HepG2 (cell line): ENCODE measurements around the gene SOCS1. TPM values are rescaled to one million over a fixed set of nuclear protein-coding genes. Genes with fewer than 3 reads are reported as not detected.
A peak's percentile ranks its signal among the peaks of the same experiment; 100 is the strongest.

ENCODE experiments used
- ARID5B ChIP-seq: IDR thresholded peaks from 2 replicates; pipeline ENCODE4 v1.4.0; 2020; ENCODE audit warnings: mild to moderate bottlenecking, missing genetic modification reagents
- ATM ChIP-seq: fragments of 450-650 bp; IDR thresholded peaks from 2 replicates; pipeline ENCODE4 v1.7.1; 2017; ENCODE audit warnings: mild to moderate bottlenecking, borderline replicate concordance
- CBFB ChIP-seq: sonication (generic); formaldehyde crosslinking; IDR thresholded peaks from 2 replicates; pipeline ENCODE4 v1.4.0; 2020; ENCODE audit warnings: missing genetic modification reagents
- FOXA3 ChIP-seq: IDR thresholded peaks from 2 replicates; pipeline ENCODE4 v1.6.1; 2016; ENCODE audit warnings: missing genetic modification reagents, missing compliant biosample characterization
- IRX3 ChIP-seq: sonication (generic); formaldehyde crosslinking; IDR thresholded peaks from 2 replicates; pipeline ENCODE4 v1.8.1; 2023; ENCODE audit warnings: mild to moderate bottlenecking, low read depth, missing genetic modification reagents, borderline replicate concordance
- KAT7 ChIP-seq: IDR thresholded peaks from 2 replicates; pipeline ENCODE4 v1.6.1; 2018; ENCODE audit warnings: borderline replicate concordance, missing compliant biosample characterization
- KDM3A ChIP-seq: IDR thresholded peaks from 2 replicates; pipeline ENCODE4 v1.6.1; 2018; ENCODE audit warnings: low read depth, missing compliant biosample characterization
- PBX3 ChIP-seq: sonication (generic); formaldehyde crosslinking; IDR thresholded peaks from 2 replicates; pipeline ENCODE4 v1.8.1; 2023; ENCODE audit warnings: missing genetic modification reagents, inconsistent platforms, borderline replicate concordance
- PHF8 ChIP-seq: sonication (generic); formaldehyde crosslinking; IDR thresholded peaks from 2 replicates; pipeline ENCODE4 v1.5.0; 2020; ENCODE audit warnings: missing genetic modification reagents
- PITX1 ChIP-seq: sonication (generic); formaldehyde crosslinking; IDR thresholded peaks from 2 replicates; pipeline ENCODE4 v1.5.1; 2020; ENCODE audit warnings: mild to moderate bottlenecking, missing genetic modification reagents
- RFXAP ChIP-seq: sonication (generic); formaldehyde crosslinking; IDR thresholded peaks from 2 replicates; pipeline ENCODE4 v1.4.0; 2020; ENCODE audit warnings: missing genetic modification reagents, borderline replicate concordance
- U2AF2 ChIP-seq: fragments of 200-400 bp; formaldehyde crosslinking; IDR thresholded peaks from 2 replicates; pipeline ENCODE4 v1.6.1; 2017; ENCODE audit warnings: low read depth, mild to moderate bottlenecking, low read length
- YEATS2 ChIP-seq: sonication (generic); formaldehyde crosslinking; IDR thresholded peaks from 2 replicates; pipeline ENCODE4 v1.4.0; 2020; ENCODE audit warnings: missing genetic modification reagents, borderline replicate concordance
- ZBTB14 ChIP-seq: sonication (generic); formaldehyde crosslinking; IDR thresholded peaks from 2 replicates; pipeline ENCODE4 v1.4.0; 2020; ENCODE audit warnings: missing genetic modification reagents
- ZC3H4 ChIP-seq: sonication (generic); formaldehyde crosslinking; IDR thresholded peaks from 2 replicates; pipeline ENCODE4 v1.4.0; 2020; ENCODE audit warnings: missing genetic modification reagents, borderline replicate concordance
- ZGPAT ChIP-seq: IDR thresholded peaks from 2 replicates; pipeline ENCODE4 v1.6.1; 2016; ENCODE audit warnings: mild to moderate bottlenecking
- ZMAT3 ChIP-seq: sonication (generic); formaldehyde crosslinking; conservative IDR thresholded peaks from 2 replicates; pipeline ENCODE4 v1.7.0; 2021; ENCODE audit warnings: missing genetic modification reagents
- ZNF619 ChIP-seq: sonication (generic); formaldehyde crosslinking; IDR thresholded peaks from 2 replicates; pipeline ENCODE4 v1.4.0; 2020; ENCODE audit warnings: mild to moderate bottlenecking, missing genetic modification reagents
- polyA plus RNA-seq, 8 experiments: library from polyadenylated mRNA; depleted of rRNA in 3 of 8; stranded (reverse) in 7 of 8; unstranded in 1 of 8; fragments of >200 nt; fragmentation: Illumina TruSeq in 4 of 8; extraction: Trizol in 4 of 8; gene quantifications; 2 replicates each; pipeline versions ENCODE4 v1.2.1 to v1.2.3, GENCODE V29; 2011 to 2016; ENCODE audit warnings: low read depth in 4 of 8, missing spikeins in 1 of 8, mixed read lengths in 1 of 8; ENCODE audit not compliant: insufficient read depth in 1 of 8
- total RNA-seq, 5 experiments: library from RNA; depleted of rRNA; stranded (reverse); fragments of >200 nt; fragmentation: Illumina TruSeq; extraction: Trizol; gene quantifications; 2 replicates each; pipeline ENCODE4 v1.2.3, GENCODE V29; 2016; ENCODE audit warnings: low read depth in 1 of 5
- TF ChIP-seq, protein P1 (sequence below): fragments of 450-650 bp; IDR thresholded peaks from 2 replicates; pipeline ENCODE4 v1.6.1; 2016
- TF ChIP-seq, protein P2 (sequence below): sonication (generic); formaldehyde crosslinking; IDR thresholded peaks from 2 replicates; pipeline ENCODE4 v1.4.0; 2020; ENCODE audit warnings: missing genetic modification reagents

The SOCS1 gene
- total and polyA plus RNA-seq, 2 of the 13 experiments (the other 11 are each of a cell fraction or from before 2014, with no cell fraction given), result 5.3 to 6.3 TPM

DNA sequence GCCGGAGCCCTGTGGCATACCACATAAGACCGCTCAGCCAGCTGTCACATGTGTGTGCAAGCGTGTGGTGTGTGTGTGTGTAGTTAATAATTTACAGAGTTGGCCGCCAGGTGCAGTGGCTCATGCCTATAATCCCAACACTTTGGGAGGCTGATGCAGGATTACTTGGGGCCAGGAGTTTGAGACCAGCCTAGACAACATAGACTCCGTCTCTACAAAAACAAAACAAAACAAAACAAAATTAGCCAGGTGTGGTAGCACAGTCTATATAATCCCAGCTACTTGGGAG lies 20.4 kb downstream of the SOCS1 start (continued):
- TF ChIP-seq ZMAT3 (CRISPR knock-in tag), result 0 out of 2 replicates have a peak, but pooled peaks have one; percentile 19
- no peak for TF ChIP-seq IRX3 (CRISPR knock-in tag)
- peak; percentile 10; the same call in 1 of the 2 replicates for TF ChIP-seq FOXA3 (CRISPR knock-in tag)
- TF ChIP-seq ARID5B (CRISPR knock-in tag), result peak; percentile 53
- no peak for TF ChIP-seq ZNF619 (CRISPR knock-in tag)
- TF ChIP-seq PITX1 (CRISPR knock-in tag), result 0 out of 2 replicates have a peak, but pooled peaks have one; percentile 30
- TF ChIP-seq KAT7 (CRISPR knock-in tag), result no peak
- TF ChIP-seq KDM3A (CRISPR knock-in tag), result peak; percentile 21; the same call in 1 of the 2 replicates
- no peak for TF ChIP-seq YEATS2
- TF ChIP-seq ZGPAT (CRISPR knock-in tag), result peak; percentile 25; the same call in 1 of the 2 replicates
- no peak for TF ChIP-seq RFXAP (CRISPR knock-in tag)
- TF ChIP-seq ZC3H4 (CRISPR knock-in tag), result no peak
- TF ChIP-seq ZBTB14 (CRISPR knock-in tag), result no peak
- TF ChIP-seq CBFB, result no peak
- TF ChIP-seq U2AF2, result no peak
- TF ChIP-seq, protein P1, sequence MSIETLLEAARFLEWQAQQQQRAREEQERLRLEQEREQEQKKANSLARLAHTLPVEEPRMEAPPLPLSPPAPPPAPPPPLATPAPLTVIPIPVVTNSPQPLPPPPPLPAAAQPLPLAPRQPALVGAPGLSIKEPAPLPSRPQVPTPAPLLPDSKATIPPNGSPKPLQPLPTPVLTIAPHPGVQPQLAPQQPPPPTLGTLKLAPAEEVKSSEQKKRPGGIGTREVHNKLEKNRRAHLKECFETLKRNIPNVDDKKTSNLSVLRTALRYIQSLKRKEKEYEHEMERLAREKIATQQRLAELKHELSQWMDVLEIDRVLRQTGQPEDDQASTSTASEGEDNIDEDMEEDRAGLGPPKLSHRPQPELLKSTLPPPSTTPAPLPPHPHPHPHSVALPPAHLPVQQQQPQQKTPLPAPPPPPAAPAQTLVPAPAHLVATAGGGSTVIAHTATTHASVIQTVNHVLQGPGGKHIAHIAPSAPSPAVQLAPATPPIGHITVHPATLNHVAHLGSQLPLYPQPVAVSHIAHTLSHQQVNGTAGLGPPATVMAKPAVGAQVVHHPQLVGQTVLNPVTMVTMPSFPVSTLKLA, result 0 out of 2 replicates have a peak, but pooled peaks have one; percentile 15
- no peak for TF ChIP-seq PHF8 (CRISPR knock-in tag)
- TF ChIP-seq, protein P2, sequence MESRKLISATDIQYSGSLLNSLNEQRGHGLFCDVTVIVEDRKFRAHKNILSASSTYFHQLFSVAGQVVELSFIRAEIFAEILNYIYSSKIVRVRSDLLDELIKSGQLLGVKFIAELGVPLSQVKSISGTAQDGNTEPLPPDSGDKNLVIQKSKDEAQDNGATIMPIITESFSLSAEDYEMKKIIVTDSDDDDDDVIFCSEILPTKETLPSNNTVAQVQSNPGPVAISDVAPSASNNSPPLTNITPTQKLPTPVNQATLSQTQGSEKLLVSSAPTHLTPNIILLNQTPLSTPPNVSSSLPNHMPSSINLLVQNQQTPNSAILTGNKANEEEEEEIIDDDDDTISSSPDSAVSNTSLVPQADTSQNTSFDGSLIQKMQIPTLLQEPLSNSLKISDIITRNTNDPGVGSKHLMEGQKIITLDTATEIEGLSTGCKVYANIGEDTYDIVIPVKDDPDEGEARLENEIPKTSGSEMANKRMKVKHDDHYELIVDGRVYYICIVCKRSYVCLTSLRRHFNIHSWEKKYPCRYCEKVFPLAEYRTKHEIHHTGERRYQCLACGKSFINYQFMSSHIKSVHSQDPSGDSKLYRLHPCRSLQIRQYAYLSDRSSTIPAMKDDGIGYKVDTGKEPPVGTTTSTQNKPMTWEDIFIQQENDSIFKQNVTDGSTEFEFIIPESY (CRISPR knock-in tag), result 0 out of 2 replicates have a peak, but pooled peaks have one; percentile 7
- no peak for TF ChIP-seq PBX3 (CRISPR knock-in tag)
- no peak for TF ChIP-seq ATM
